ENCODE data around the gene PIP4P1. TPM values are rescaled to one million over a fixed set of nuclear protein-coding genes. Genes with fewer than 3 reads are reported as not detected.

The PIP4P1 gene
- total RNA-seq, 2 experiments from 2014 or later: 83.9 to 107 TPM

GRCh38 chr14:20422886-20423285 lies 38.3 kb downstream of the PIP4P1 start:
- no peaks in the 10 kb centered on the region for H3K9me3 ChIP-seq (ENCODE audit: control insufficient read depth in 1 of 2, insufficient read depth in 1 of 2, low read length in 2 of 2)
- peaks cover 7% of the 10 kb centered on the region for H3K4me1 ChIP-seq (ENCODE audit: insufficient read depth, low read length)
- no peak overlapping the region for H3K27ac Mint-ChIP-seq
- no peaks in the 10 kb centered on the region for H3K27me3 Mint-ChIP-seq
- H3K4me1 Mint-ChIP-seq (ENCODE audit: low read depth): peaks cover 13% of the 10 kb centered on the region
- DNase-seq (no peak), ATAC-seq (ENCODE audit: poor library complexity) (no peak)
- H3K36me3 Mint-ChIP-seq (ENCODE audit: low read depth): no peaks in the 10 kb centered on the region
- no peak overlapping the region for H3K27ac ChIP-seq (ENCODE audit: low read depth in 1 of 2, low read length in 2 of 2)
- intact Hi-C loops (cut with DNase I, micrococcal nuclease): no loop called here
- TF ChIP-seq, protein P1, sequence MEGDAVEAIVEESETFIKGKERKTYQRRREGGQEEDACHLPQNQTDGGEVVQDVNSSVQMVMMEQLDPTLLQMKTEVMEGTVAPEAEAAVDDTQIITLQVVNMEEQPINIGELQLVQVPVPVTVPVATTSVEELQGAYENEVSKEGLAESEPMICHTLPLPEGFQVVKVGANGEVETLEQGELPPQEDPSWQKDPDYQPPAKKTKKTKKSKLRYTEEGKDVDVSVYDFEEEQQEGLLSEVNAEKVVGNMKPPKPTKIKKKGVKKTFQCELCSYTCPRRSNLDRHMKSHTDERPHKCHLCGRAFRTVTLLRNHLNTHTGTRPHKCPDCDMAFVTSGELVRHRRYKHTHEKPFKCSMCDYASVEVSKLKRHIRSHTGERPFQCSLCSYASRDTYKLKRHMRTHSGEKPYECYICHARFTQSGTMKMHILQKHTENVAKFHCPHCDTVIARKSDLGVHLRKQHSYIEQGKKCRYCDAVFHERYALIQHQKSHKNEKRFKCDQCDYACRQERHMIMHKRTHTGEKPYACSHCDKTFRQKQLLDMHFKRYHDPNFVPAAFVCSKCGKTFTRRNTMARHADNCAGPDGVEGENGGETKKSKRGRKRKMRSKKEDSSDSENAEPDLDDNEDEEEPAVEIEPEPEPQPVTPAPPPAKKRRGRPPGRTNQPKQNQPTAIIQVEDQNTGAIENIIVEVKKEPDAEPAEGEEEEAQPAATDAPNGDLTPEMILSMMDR (IDR thresholded peaks at IDR 0.05): no peak
- ChIA-PET CTCF (interaction anchor here (2.7 kb wide), 1 partner anchor 9 kb away, joined by 8 read pairs; the partner anchor contains the start of gene TEP1), POLR2A (no interaction called here)
- no peaks in the 10 kb centered on the region for H3K27me3 ChIP-seq (ENCODE audit: control insufficient read depth in 1 of 2, insufficient read depth in 2 of 2, low read length in 2 of 2)
- no peak overlapping the region for H3K4me3 ChIP-seq (ENCODE audit: low read length)
- no peaks in the 10 kb centered on the region for H3K9me3 Mint-ChIP-seq
- H3K36me3 ChIP-seq (ENCODE audit: insufficient read depth, low read length): no peaks in the 10 kb centered on the region
- H3K4me3 Mint-ChIP-seq: no peak overlapping the region

- TF ChIP-seq, protein P1 (IDR thresholded peaks at IDR 0.05): no peak
- intact Hi-C loops (cut with DNase I, micrococcal nuclease): no loop called here
- Histone ChIP-seq H3K27me3 (ENCODE audit: control insufficient read depth in 1 of 2, insufficient read depth in 2 of 2, low read length in 2 of 2) (no peaks in the 10 kb centered on the region), H3K9me3 (ENCODE audit: control insufficient read depth in 1 of 2, insufficient read depth in 1 of 2, low read length in 2 of 2) (no peaks in the 10 kb centered on the region), H3K27ac (ENCODE audit: low read depth in 1 of 2, low read length in 2 of 2) (no peak overlapping the region), H3K4me3 (ENCODE audit: low read length) (no peak overlapping the region), H3K36me3 (ENCODE audit: insufficient read depth, low read length) (no peaks in the 10 kb centered on the region), H3K4me1 (ENCODE audit: insufficient read depth, low read length) (peaks cover under 1% of the 10 kb centered on the region)
- ChIA-PET POLR2A (interaction anchor here (1.3 kb wide), 1 partner anchor 34 kb away, joined by 5 read pairs; the partner anchor contains the start of genes APEX1 and OSGEP), CTCF (no interaction called here)
- no peaks in the 10 kb centered on the region for H3K9me3 Mint-ChIP-seq
- ATAC-seq (ENCODE audit: poor library complexity): no peak
- peaks cover 5% of the 10 kb centered on the region for H3K4me1 Mint-ChIP-seq (ENCODE audit: low read depth)
- no peaks in the 10 kb centered on the region for H3K36me3 Mint-ChIP-seq (ENCODE audit: low read depth)
- H3K27ac Mint-ChIP-seq: no peak overlapping the region
- no peaks in the 10 kb centered on the region for H3K27me3 Mint-ChIP-seq
- H3K4me3 Mint-ChIP-seq: no peak overlapping the region
- DNase-seq: no peak
These were observed 40.0 kb downstream of the PIP4P1 start for GRCh38 chr14:20421267-20421666.

DNA sequence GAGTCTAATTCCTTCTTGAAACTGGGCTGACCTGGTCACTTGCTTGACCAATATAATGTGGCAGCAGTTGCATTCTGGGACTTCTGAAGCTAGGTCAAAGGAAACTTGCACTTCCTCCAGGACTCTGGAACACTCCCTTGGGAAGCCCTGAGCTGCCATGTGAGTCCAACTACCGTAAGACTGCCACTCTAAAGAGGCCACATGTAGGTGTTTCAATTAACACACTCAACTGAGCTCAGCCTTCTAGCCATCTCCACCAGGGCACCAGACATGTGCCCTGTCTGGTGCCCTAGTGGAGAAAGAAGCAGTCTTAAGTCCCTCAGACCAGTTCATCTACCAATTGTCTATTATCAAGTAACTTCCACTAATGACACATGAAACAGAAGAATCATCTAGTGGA lies 41.8 kb downstream of the PIP4P1 start:
- POLR2A ChIA-PET: no interaction called here
- Histone ChIP-seq H3K27ac (ENCODE audit: low read depth in 1 of 2, low read length in 2 of 2) (no peak overlapping the region), H3K4me3 (ENCODE audit: low read length) (no peak overlapping the region), H3K9me3 (ENCODE audit: control insufficient read depth in 1 of 2, insufficient read depth in 1 of 2, low read length in 2 of 2) (no peaks in the 10 kb centered on the region), H3K27me3 (ENCODE audit: control insufficient read depth in 1 of 2, insufficient read depth in 2 of 2, low read length in 2 of 2) (no peaks in the 10 kb centered on the region), H3K4me1 (ENCODE audit: insufficient read depth, low read length) (peaks cover 7% of the 10 kb centered on the region), H3K36me3 (ENCODE audit: insufficient read depth, low read length) (no peaks in the 10 kb centered on the region)
- Mint-ChIP-seq H3K4me3 (no peak overlapping the region), H3K27me3 (no peaks in the 10 kb centered on the region), H3K27ac (no peak overlapping the region), H3K4me1 (ENCODE audit: low read depth) (peaks cover 8% of the 10 kb centered on the region), H3K9me3 (no peaks in the 10 kb centered on the region), H3K36me3 (ENCODE audit: low read depth) (no peaks in the 10 kb centered on the region)
- intact Hi-C loops (cut with DNase I, micrococcal nuclease): loop anchor here in 1 of 2 experiments (5.0 kb wide), 2 partner anchors 82 to 113 kb away; no protein-coding TSS in a partner anchor
- TF ChIP-seq, protein P1 (IDR thresholded peaks at IDR 0.05): no peak
- DNase-seq (no peak), ATAC-seq (ENCODE audit: poor library complexity) (no peak)
- CTCF ChIA-PET: no interaction called here

All from CD4-positive, alpha-beta T cell (primary cell).